Left hindlimb (tissue), 1 donor: ENCODE results near the gene SDK1.

ENCODE experiments used
- DNase-seq: peaks from one replicate; pipeline ENCODE4 v3.0.0-alpha.2; 2018

Gene SDK1

DNA sequence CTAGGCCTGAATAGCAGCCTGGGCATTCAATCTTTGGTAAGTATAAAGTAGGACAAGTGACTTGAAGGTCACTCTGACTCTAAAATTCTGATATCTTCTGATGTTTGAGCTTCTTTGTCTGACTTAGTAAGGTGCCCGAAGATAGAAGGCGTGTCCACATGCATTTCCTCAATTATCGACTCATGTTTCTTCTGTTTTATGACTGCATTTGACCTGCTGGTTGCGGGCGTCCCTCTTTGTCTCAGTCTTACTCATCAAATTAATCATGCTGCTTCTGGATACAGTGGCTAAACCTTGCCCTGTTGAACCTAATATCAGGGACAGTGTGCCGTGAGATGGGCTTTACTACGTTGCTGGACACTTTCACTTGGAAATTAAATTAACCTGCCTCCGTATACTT lies 534.1 kb downstream of the SDK1 start:
- no peak for DNase-seq

DNA sequence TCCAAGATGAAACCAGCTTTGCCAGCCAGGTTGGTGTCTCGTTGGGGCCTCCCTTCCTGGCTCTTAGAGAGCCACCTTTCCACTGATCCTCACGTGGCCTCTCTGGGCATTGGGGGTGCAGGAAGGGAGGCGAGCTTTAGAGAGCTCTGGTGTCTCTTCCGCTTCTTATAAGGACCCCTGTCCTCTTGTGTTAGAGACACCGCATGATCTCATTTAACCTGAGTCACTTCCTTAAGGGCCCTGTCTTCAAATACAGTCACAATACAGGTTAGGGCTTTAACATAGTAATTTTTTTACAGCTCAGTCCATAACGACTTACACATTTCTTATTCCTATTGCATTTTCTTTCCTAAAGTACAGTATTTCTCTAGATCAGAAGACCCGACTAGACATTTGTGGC lies 535.8 kb downstream of the SDK1 start:
- DNase-seq, result no peak

DNA sequence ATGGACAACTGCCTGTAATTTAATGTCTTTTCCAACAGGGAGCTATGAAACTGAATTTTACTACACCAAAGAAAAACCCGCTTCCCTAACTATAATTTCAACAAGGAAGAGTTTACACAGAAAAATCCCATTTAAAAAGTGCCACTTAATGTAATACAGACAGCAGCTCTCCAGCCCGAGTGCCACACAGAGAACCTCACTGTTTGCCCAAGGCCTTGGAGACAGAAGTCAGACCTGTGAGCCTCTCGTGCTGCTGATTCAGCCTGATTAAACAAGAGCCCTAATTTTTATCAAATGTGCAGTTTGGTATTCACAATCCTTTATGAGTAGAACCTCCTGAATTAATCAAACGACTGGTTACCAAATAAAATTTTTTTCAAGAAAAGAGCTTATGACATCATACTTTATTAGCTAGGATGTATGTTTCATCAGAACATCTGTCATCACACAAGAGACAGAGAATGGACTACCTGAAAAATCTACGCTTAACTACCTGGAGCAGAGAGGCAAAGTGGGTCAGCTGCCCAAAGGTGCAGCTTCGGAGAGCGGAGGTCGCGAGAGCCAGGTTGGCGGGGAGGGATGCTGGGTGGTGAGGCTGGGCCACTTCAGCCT lies 543.6 kb downstream of the SDK1 start:
- DNase-seq, result no peak

DNA sequence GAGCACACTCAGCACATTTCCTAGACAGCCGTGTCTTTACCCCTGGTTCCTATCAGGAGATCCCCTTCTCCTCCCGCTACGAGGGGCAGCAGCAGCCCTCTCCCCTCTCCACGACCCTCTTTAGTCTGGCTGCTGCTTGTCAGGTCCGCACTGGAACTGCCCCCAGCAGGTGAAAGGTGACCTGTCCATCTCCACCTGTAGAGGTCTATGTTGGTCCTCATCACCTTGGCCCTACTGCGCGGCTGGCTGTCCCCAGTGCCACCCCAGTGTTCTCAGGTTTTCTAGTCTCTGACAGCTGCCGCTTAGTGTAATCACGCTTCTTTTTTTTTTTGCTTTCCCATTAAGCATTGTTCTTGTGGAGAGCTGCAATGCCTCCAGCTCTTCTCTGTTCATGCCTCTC lies 545.7 kb downstream of the SDK1 start:
- no peak for DNase-seq

DNA sequence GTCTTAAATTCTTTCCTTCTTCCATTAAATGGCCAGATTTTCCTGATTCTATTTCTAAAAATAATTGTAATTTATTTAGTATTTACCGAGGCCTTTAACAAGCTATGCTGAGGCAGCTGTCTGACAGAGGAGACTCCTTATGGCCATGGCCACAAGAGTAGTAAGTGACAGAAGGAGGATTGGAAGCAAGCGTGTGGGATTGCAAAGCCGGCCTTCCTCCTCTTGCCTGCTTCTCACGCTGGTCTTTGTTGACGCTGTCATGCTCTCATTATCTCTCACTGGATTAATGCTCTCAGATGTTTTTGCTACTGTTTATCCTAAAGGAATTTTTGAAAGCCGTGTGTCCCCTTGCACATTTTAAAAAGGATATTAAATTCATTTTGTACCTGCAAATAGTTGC lies 546.3 kb downstream of the SDK1 start:
- no peak for DNase-seq

DNA sequence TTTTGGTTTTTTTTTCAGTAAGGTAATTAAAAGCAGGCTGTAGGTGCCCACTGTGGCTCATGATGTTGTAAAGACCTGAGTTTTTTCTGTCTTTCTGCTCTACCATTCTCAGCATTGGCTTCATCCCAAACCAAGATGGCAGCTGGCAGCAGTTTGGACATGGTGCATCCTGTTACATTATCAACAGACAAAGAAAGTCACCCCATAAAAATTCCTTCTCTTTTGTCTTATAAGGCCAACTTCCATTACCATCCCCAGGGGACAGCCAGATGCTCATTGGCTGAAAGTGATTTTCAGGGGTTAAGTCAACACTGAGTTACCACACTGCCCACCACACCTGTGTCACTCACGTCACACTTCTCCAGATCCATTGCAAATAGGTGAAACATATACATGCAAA lies 558.4 kb downstream of the SDK1 start:
- DNase-seq, result no peak

DNA sequence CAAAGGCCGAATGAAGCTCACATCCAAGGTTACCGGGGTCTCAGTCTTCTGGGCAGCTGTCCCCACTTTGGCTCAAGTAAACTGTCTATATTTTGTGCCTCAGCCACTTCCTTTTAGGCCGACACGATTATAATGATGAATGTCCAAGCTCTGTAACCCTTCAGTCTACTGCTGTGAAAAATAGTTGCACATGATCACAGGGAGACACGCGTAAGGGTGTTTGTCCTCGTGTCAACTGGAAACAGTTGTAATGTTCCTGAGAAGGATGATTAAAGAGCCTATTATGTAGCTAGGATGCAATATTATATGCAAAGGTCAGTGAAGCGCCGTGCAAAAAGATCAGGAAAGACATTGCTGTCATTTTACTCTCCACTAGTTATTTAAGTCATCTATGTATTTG lies 559.9 kb downstream of the SDK1 start:
- DNase-seq, result no peak

DNA sequence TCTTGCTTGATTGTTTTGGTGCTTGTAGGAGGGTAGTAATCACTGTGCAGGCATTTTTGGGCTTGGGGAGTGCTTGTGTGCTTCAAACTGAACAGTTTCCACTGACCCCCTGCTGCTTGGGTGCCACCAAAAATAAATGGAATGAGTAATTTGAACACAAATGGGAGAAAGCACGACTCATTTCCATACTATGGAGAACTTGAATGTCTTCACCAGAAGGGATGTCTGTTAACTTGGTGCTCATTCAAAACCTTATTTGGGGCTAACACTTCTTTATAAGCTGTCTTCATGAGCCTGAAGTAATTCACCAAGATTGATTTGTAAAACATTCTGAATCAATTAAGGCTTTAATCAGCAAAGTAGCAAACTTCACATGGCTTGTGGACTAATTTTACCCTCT lies 560.3 kb downstream of the SDK1 start:
- no peak for DNase-seq

DNA sequence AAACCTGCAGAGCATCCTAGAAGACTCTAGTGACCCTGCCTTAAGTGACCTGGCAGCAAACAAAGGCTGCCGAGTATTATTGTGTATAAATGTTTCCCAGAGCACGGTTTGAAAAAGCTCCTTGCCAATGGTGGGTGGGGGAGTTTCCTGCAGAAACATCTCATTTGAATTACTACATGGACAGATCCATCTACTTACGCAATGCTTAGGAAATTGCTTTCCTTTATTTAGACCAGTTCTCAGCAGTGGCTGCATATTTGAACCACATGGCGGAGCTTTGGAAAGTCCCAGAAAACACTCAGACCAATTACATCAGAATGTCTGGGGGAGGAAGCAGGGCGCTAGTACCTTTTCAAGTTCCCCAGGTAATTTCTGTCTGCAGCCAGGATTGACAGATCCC lies 560.9 kb downstream of the SDK1 start:
- peak; percentile 69 for DNase-seq

DNA sequence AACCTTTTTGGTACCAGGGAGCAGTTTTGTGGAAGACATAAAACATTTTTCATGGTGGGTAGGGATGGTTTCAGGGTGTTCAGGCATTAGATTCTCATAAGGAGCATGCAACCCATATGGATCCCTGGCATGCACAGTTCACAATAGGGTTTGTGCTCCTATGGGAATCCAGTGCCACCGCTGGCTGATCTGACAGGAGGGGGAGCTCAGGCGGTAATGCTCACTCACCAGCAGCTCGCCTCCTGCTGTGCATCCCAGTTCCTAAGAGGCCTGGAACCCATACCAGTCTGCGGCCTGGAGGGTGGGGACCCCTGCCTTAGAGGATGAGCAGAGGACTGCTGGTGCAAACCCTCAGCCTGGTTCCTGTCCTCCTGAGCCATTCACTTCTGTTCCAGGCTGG lies 561.7 kb downstream of the SDK1 start:
- no peak for DNase-seq

DNA sequence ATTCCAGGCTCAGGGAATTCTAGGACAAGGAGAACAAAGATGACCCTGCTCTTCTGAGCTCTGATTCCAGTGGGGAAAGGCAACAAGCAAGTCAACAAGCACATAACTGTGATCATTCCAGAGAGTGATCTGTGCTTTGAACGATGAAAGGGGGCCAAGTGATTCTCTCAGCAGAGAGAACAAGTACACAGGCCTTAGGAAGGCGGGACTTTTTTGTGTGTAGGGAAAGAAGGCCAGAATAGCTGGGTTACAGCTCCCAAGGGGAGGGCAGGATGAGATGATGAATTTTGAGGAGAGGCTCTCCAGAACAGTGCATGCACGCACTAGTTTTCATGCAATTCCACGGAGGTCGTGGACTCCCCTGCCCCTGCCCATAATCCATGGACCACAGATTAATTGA lies 565.2 kb downstream of the SDK1 start:
- DNase-seq, result no peak

DNA sequence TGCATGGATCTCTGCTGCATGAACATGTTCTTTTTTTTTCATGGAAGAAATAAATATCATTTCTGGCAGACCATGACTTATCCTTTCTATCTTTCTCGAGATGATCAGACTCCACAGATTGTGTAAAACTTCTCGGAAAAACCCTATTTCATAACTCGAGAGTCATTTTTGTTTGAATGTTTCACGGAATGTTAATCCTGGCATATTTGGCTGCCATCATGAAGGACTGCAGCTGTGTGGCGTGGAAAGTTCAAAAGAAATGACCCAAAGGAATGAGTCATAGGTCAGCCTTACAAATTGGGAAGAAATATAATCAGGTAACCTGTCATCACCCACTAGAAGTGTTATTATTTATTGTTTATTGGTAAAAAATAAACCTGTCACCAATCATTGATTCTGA lies 566.8 kb downstream of the SDK1 start:
- DNase-seq, result no peak

DNA sequence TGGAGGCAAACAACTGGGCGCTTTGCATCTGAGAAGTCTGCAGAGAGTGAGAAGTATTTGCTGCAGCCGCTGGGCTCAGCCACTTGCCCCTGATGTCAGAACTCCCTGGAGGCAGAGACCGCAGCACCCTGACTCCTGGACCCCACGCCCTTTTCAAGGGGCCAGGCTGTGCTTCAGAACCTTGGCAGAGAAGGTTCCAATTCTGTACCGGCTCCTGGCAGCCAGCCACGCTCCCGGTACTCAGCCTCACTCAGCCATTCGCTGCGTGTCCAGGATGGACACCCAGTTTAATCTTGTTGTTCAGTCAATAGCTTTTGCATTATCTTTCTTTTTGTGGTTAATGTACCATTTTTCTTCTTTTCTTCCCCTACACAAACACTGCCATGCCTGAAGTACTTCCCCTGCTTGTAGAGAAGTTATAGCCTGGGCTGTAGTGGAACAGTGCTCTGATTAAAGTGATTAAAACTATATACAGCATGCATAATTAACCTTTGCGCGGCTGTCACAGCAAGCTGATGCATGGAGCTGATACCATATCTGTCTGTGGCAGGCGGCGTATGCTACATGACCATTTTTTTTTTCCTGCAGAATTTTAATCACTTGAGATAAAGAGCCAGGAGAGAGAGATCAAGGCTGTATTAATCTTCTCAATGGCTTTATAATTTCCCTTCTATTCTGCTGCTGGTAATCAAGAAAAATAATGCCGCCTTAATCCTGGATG lies 578.5 kb downstream of the SDK1 start:
- no peak for DNase-seq

DNA sequence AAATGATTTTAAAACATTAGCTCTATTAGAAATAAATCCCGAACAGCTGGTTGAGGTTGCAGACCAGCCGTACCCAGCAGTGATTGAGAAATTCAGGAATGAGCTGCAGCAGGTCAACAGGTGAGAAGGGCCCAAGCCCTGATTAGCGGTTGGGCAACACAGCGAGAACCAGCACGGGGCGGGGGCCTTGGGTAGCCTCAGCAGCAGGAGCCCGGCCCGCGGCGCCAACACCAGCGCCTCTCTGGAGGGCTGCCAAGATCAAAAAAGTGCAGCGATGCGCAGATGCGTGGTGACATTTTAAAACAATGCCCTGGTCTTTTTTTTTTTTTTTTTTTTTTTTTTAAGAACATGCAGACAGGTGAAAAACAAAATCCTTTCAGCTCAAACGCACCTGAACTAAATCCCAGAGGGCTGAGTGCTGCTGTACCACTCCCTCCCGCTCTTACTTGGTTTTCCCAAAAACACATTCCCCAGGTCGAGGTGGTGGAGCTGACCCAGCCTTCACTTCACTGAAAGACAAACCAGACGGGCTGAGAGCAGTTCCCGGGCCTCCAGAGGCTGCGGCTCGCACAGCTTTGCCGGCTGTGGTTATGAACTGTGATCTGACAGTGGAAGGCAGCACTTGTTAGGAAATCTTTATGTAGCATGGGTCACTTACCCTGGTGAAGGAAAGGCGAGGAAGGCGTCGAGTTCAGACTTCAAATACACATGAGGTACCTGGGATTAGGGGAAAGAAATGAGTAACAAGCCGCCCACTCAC lies 579.4 kb downstream of the SDK1 start:
- DNase-seq, result no peak

DNA sequence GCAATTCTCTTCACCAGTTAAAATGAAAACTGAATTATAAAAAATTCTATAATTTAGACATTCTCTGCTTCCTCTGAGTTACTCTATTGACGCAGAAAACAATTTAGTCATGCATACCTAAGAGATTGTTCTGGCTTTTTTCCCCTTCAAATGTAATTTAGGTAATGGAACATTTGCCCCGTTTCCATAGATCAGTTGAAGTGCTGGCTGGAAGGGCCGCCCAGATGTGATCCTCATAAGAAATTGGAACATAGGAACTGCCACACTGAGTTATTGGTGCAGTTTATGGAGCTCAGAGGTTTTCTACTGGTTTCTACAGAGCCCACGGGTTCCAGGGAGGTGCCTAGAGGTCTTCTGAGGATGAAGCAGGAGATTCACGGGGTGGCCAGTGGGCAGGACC lies 581.7 kb downstream of the SDK1 start:
- no peak for DNase-seq

DNA sequence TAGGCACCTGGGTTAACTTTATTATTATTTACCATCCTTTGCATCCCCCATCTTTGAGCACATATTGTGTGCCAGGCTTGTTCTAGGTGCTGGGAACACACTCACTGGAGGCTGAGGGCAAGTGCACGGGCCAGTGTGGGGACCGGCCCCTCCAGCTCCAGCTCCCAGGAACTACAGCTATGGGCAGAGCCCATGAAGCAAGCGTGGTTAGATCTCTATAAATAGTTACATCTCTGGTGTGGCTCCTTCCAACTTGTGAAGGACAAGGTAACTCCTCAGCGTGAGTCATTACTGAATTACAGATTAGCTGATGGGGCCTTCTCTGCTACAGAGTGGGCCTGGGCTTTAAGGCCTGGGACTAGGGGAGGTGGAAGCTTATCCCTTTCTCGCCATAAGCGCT lies 583.5 kb downstream of the SDK1 start:
- no peak for DNase-seq

DNA sequence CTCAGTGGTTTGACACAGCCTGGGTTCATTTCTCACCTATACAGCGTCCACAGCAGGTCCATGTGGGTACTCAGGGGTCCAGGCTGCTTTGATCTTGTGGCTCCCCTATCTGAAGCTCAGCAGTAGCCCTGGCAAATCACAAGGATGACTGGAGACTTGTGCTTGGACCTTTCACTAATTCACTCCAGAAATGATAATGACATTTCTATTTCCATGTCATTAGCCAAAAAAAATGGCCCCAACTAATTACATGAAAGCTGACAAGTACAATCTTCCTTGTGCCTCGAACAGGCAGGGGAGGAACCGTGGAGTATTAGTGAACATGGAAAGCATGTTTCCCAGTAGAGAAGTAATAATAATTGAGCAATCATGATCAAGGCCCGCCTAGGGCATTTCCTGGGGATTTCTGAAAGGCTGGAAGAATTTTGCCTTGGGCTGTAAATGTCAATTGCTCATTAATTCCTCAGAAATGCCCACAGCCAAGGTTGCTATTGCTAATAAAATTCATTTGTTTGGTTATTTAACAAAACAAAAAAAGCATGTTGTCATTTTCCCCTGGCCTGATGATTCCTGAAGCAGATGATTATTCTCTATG lies 586.1 kb downstream of the SDK1 start:
- DNase-seq, result no peak

DNA sequence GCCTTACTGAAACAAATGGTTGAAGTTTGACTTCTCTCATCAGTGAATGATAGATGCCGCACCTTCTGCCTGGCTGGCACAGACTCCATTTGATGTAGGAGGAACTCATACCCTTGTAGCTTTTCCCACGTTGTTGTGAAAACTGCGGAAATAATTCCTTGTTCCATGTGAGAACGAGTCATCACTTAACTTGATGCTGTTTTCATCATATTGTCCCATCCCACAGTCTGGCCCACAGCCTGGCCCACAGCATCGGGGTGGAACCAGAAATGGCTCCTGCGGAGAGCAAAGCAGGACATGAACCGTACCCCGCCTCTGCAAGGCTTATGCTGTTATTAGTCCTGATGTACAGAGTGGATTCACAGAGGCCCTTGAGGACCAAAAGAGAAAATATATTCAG lies 587.0 kb downstream of the SDK1 start:
- DNase-seq, result no peak

DNA sequence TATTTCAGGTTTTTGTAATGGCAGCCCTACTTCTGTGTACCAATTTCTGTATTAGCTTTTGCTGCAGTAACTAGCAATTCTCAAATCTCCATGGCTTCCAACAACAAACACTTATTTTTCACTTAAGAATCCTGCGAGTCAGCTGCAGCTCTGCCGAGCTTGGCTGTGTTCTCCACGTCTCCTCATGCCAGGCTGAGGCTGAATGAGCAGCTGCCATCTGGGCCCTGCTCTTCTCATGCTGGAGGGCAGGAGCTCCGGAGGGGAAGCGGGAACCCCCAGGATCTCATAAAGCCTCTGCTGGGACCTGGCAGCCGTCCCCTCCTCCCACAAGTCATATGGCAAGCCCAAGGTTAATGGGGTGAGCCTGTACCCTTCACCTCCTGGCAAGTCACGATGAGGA lies 591.1 kb downstream of the SDK1 start:
- no peak for DNase-seq

DNA sequence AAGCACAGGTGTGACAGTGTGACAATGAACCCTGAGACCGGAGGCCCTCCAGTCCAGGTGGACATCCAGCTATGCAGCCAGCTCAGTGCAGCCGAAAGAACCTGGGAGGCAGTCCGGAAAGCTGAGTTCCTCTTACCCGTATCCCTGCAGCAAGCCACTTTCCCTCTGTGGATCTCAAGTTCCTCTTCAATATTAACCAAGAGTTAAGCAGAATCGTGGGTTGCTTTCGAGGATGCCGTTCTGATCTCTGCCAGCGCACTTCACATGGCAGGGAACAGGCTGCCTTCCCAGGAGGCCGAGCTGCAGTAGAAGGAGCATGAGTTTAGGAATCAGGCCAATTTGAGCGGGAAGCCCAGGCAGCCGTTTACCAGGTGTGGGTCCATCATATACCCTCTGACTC lies 591.6 kb downstream of the SDK1 start:
- no peak for DNase-seq

DNA sequence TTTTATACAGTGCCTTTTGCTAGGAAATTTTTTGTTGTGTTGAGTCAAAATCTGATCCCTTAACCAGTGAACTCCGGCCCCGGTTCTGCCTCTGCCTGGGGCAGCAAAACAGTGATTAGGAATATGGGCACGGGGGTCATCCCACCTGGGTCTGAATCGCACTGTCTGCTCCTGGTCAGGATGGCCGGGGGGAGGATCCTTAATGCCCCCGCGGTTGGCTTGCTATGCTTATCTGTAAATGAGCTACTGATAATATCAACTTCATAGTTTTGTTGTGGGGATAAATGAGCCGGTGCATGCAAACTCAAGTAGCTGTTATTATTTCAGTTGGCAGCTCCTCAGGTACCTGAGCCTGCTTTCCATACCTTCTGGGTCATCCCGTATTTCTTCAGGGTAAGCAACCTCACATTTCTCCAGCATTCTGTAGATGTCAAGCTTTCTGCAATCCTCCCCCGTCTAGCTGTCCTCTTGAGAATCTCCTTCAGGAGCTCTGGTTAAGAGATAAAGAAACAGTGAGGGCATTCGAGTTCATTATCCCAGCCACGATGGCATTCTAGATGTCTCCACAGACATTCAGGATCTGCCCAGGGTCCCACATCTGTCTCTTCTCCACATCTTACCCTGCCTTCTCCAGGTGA lies 592.2 kb downstream of the SDK1 start:
- DNase-seq, result no peak

DNA sequence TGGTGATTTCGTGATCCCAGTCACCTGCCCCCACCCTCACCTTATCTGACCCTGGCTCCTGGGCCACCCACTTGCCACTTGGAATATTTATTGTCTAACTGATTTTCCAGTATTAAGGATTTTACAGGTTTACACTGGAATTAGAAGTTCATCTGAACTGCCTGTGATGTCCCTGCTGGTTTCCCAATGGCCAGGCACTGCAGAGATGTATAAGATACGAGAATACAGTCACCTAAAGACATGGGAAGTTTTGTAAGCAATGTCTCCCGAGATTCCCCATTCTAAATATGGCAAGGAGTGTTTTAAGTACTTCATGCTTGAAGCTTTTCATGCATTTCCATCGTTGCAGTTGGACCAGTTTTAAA lies 592.7 kb downstream of the SDK1 start:
- DNase-seq, result no peak

DNA sequence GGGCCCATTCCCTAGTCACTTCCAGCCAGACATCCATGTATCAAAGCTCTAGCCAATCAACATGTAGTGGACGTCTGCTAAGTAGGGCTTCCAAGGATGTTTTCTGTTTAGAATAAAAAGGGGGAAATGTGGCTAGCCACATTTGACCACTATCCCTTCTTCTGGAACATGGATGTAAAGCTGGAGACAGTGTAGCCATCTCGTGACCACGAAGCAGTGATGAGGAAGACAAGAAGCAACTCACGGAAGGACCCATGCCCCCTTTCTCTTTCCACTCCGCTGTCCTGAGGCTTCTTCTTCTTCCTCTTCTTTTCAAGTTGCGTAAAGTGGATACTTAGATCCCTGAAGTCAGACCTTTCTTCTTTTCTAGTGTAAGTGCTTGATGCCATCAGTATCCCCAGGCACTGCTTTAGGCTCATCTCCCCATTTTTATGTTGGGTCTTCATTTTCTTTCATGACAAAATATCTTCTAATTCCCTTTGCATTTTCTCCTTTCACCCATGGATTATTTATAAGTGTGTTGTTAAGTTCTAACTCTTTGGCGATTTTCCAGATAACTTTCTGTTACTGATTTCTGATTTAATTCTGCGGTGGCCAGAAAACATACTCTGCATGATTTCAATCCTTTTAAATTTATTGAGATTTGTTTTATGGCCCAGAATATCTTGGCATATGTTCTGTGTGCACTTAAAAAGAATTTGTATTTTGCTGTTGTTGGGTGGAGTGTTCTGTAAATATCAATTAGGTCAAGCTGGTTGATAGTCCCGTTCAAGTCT lies 594.5 kb downstream of the SDK1 start:
- no peak for DNase-seq
